SK-N-SH treated with all-trans-retinoic acid at 6 μM for 48 hours (cell line): Measurements from ENCODE around the gene MYO16.

ENCODE experiments used
- ATAC-seq: fragments of 200-7000 bp; cut with Tn5 transposase; 3 replicates; pipeline ENCODE4 v1.9.1; 2020; ENCODE audit warnings: mild to moderate bottlenecking, moderate library complexity
- ARNTL ChIP-seq: fragments of 450-650 bp; formaldehyde crosslinking; IDR thresholded peaks from 2 replicates; pipeline ENCODE4 v1.5.0; 2020; ENCODE audit warnings: low read depth, mild to moderate bottlenecking, moderate library complexity, borderline replicate concordance
- BACH2 ChIP-seq: fragments of 250-450 bp; sonication (Bioruptor Pico); IDR thresholded peaks from 2 replicates; pipeline ENCODE4 v1.9.0; 2021; ENCODE audit warnings: mild to moderate bottlenecking, borderline replicate concordance
- CSDC2 ChIP-seq: fragments of 250-450 bp; sonication (Bioruptor Pico); IDR thresholded peaks from 2 replicates; pipeline ENCODE4 v1.5.0; 2020; ENCODE audit warnings: mild to moderate bottlenecking, moderate library complexity
- ESRRG ChIP-seq: fragments of 250-450 bp; sonication (Bioruptor Pico); IDR thresholded peaks from 2 replicates; pipeline ENCODE4 v1.6.1; 2021; ENCODE audit warnings: mild to moderate bottlenecking
- GLIS3 ChIP-seq: fragments of 250-450 bp; sonication (Bioruptor Pico); IDR thresholded peaks from 2 replicates; pipeline ENCODE4 v1.5.0; 2020; ENCODE audit warnings: mild to moderate bottlenecking, moderate library complexity
- ISL1 ChIP-seq: fragments of 250-450 bp; sonication (Bioruptor Pico); IDR thresholded peaks from 2 replicates; pipeline ENCODE4 v2.1.2; 2022; ENCODE audit warnings: mild to moderate bottlenecking, moderate library complexity
- OSR1 ChIP-seq: fragments of 250-450 bp; sonication (Bioruptor Pico); IDR thresholded peaks from 2 replicates; pipeline ENCODE4 v1.8.0; 2022; ENCODE audit warnings: moderate library complexity, mild to moderate bottlenecking, inconsistent platforms
- RARB ChIP-seq: fragments of 250-450 bp; sonication (Bioruptor Pico); IDR thresholded peaks from 2 replicates; pipeline ENCODE4 v1.8.0; 2021; ENCODE audit warnings: mild to moderate bottlenecking, moderate library complexity
- SNAI2 ChIP-seq: fragments of 250-450 bp; sonication (Bioruptor Pico); IDR thresholded peaks from 2 replicates; pipeline ENCODE4 v1.5.0; 2020; ENCODE audit warnings: mild to moderate bottlenecking, moderate library complexity
- TOX ChIP-seq: fragments of 250-450 bp; sonication (Bioruptor Pico); IDR thresholded peaks from 2 replicates; pipeline ENCODE4 v1.8.0; 2021; ENCODE audit warnings: mild to moderate bottlenecking, moderate library complexity, borderline replicate concordance
- ZC3H10 ChIP-seq: fragments of 250-450 bp; sonication (Bioruptor Pico); IDR thresholded peaks from 2 replicates; pipeline ENCODE4 v1.5.1; 2021; ENCODE audit warnings: mild to moderate bottlenecking, moderate library complexity
- ZFP3 ChIP-seq: fragments of 250-450 bp; sonication (Bioruptor Pico); IDR thresholded peaks from 2 replicates; pipeline ENCODE4 v1.5.0; 2020; ENCODE audit warnings: mild to moderate bottlenecking, moderate library complexity
- ZFP30 ChIP-seq: fragments of 450-650 bp; formaldehyde crosslinking; IDR thresholded peaks from 2 replicates; pipeline ENCODE4 v1.5.0; 2022; ENCODE audit warnings: mild to moderate bottlenecking, moderate library complexity
- ZNF565 ChIP-seq: fragments of 450-650 bp; formaldehyde crosslinking; conservative IDR thresholded peaks from 2 replicates; pipeline ENCODE4 v1.5.0; 2020; ENCODE audit warnings: low read depth, mild to moderate bottlenecking, moderate library complexity
- ZNF70 ChIP-seq: fragments of 450-650 bp; formaldehyde crosslinking; IDR thresholded peaks from 2 replicates; pipeline ENCODE4 v1.5.0; 2020; ENCODE audit warnings: mild to moderate bottlenecking, moderate library complexity
- ZNF8 ChIP-seq: fragments of 450-650 bp; formaldehyde crosslinking; IDR thresholded peaks from 2 replicates; pipeline ENCODE4 v1.5.0; 2020; ENCODE audit warnings: mild to moderate bottlenecking, moderate library complexity
- TF ChIP-seq, protein P1 (sequence below): fragments of 250-450 bp; sonication (Bioruptor Pico); IDR thresholded peaks from 2 replicates; pipeline ENCODE4 v1.5.1; 2021; ENCODE audit warnings: mild to moderate bottlenecking, moderate library complexity
- TF ChIP-seq, protein P2 (sequence below): fragments of 250-450 bp; sonication (Bioruptor Pico); IDR thresholded peaks from 2 replicates; pipeline ENCODE4 v1.8.0; 2020; ENCODE audit warnings: mild to moderate bottlenecking, moderate library complexity, borderline replicate concordance
- TF ChIP-seq, protein P3 (sequence below): fragments of 250-450 bp; sonication (Bioruptor Pico); IDR thresholded peaks from 2 replicates; pipeline ENCODE4 v1.5.0; 2020; ENCODE audit warnings: mild to moderate bottlenecking, moderate library complexity
- TF ChIP-seq, protein P4 (sequence below): fragments of 250-450 bp; sonication (Bioruptor Pico); IDR thresholded peaks from 2 replicates; pipeline ENCODE4 v1.8.0; 2021; ENCODE audit warnings: low read depth, mild to moderate bottlenecking, moderate library complexity, borderline replicate concordance
- TF ChIP-seq, protein P5 (sequence below): fragments of 250-450 bp; sonication (Bioruptor Pico); IDR thresholded peaks from 2 replicates; pipeline ENCODE4 v1.5.1; 2020; ENCODE audit warnings: low read depth, mild to moderate bottlenecking, moderate library complexity

The MYO16 gene

DNA sequence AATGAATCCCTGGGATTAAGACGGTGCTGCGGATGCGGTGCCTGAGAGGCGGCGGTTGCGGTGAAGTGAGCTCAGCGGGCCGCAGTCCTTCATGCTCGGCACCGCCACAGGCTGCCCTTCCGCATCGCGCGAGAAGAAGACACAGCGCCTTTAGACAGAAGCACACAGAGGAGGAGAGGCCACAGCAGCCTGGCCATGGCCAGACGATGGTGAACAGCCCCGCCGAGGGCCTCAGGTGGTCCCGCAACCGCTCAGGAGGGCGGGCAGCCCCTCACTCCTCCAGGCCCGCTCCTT is 459.2 kb downstream of the MYO16 start (continued):
- TF ChIP-seq, protein P1, sequence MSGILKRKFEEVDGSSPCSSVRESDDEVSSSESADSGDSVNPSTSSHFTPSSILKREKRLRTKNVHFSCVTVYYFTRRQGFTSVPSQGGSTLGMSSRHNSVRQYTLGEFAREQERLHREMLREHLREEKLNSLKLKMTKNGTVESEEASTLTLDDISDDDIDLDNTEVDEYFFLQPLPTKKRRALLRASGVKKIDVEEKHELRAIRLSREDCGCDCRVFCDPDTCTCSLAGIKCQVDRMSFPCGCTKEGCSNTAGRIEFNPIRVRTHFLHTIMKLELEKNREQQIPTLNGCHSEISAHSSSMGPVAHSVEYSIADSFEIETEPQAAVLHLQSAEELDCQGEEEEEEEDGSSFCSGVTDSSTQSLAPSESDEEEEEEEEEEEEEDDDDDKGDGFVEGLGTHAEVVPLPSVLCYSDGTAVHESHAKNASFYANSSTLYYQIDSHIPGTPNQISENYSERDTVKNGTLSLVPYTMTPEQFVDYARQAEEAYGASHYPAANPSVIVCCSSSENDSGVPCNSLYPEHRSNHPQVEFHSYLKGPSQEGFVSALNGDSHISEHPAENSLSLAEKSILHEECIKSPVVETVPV (CRISPR knock-in tag) = no peak
- no peak for TF ChIP-seq ZFP3 (CRISPR knock-in tag)

DNA sequence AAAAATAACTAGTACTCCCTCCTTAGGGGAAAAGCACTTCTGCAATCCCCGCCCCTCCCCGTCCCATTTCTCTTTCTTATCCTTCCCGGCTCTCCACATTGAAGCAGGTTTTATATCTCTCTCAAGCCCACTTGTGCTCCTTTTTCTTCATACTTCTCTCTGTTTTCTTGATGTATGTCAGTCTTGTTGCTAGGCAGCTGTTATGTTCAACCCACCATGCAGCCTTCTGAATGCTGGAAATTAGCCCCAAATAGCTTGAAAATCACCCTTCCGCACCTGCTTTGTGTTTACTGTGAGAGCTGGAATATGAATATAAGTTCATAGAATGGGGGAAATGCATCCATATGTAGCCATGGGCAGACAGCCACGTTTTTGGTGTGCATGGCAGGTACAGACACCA is 461.4 kb downstream of the MYO16 start:
- TF ChIP-seq BACH2 (CRISPR knock-in tag) = no peak
- TF ChIP-seq ISL1 (CRISPR knock-in tag) = no peak
- TF ChIP-seq ZFP3 (CRISPR knock-in tag) = no peak
- no peak for TF ChIP-seq RARB (CRISPR knock-in tag)
- TF ChIP-seq, protein P2, sequence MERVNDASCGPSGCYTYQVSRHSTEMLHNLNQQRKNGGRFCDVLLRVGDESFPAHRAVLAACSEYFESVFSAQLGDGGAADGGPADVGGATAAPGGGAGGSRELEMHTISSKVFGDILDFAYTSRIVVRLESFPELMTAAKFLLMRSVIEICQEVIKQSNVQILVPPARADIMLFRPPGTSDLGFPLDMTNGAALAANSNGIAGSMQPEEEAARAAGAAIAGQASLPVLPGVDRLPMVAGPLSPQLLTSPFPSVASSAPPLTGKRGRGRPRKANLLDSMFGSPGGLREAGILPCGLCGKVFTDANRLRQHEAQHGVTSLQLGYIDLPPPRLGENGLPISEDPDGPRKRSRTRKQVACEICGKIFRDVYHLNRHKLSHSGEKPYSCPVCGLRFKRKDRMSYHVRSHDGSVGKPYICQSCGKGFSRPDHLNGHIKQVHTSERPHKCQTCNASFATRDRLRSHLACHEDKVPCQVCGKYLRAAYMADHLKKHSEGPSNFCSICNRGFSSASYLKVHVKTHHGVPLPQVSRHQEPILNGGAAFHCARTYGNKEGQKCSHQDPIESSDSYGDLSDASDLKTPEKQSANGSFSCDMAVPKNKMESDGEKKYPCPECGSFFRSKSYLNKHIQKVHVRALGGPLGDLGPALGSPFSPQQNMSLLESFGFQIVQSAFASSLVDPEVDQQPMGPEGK (CRISPR knock-in tag) = no peak
- TF ChIP-seq ESRRG (CRISPR knock-in tag) = no peak
- TF ChIP-seq, protein P3, sequence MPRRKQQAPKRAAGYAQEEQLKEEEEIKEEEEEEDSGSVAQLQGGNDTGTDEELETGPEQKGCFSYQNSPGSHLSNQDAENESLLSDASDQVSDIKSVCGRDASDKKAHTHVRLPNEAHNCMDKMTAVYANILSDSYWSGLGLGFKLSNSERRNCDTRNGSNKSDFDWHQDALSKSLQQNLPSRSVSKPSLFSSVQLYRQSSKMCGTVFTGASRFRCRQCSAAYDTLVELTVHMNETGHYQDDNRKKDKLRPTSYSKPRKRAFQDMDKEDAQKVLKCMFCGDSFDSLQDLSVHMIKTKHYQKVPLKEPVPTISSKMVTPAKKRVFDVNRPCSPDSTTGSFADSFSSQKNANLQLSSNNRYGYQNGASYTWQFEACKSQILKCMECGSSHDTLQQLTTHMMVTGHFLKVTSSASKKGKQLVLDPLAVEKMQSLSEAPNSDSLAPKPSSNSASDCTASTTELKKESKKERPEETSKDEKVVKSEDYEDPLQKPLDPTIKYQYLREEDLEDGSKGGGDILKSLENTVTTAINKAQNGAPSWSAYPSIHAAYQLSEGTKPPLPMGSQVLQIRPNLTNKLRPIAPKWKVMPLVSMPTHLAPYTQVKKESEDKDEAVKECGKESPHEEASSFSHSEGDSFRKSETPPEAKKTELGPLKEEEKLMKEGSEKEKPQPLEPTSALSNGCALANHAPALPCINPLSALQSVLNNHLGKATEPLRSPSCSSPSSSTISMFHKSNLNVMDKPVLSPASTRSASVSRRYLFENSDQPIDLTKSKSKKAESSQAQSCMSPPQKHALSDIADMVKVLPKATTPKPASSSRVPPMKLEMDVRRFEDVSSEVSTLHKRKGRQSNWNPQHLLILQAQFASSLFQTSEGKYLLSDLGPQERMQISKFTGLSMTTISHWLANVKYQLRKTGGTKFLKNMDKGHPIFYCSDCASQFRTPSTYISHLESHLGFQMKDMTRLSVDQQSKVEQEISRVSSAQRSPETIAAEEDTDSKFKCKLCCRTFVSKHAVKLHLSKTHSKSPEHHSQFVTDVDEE (CRISPR knock-in tag) = no peak
- TF ChIP-seq ARNTL (CRISPR knock-in tag) = no peak
- no peak for TF ChIP-seq ZNF70 (CRISPR knock-in tag)
- TF ChIP-seq, protein P4, sequence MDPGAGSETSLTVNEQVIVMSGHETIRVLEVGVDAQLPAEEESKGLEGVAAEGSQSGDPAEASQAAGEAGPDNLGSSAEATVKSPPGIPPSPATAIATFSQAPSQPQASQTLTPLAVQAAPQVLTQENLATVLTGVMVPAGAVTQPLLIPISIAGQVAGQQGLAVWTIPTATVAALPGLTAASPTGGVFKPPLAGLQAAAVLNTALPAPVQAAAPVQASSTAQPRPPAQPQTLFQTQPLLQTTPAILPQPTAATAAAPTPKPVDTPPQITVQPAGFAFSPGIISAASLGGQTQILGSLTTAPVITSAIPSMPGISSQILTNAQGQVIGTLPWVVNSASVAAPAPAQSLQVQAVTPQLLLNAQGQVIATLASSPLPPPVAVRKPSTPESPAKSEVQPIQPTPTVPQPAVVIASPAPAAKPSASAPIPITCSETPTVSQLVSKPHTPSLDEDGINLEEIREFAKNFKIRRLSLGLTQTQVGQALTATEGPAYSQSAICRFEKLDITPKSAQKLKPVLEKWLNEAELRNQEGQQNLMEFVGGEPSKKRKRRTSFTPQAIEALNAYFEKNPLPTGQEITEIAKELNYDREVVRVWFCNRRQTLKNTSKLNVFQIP (CRISPR knock-in tag) = no peak
- TF ChIP-seq CSDC2 (CRISPR knock-in tag) = no peak
- no peak for TF ChIP-seq TOX (CRISPR knock-in tag)
- no peak for TF ChIP-seq ZNF8 (CRISPR knock-in tag)
- TF ChIP-seq, protein P1 (CRISPR knock-in tag) = no peak
- no peak for TF ChIP-seq ZC3H10 (CRISPR knock-in tag)
- TF ChIP-seq GLIS3 (CRISPR knock-in tag) = no peak
- TF ChIP-seq ZNF565 (CRISPR knock-in tag) = no peak
- TF ChIP-seq SNAI2 (CRISPR knock-in tag) = no peak
- no peak for TF ChIP-seq ZFP30
- TF ChIP-seq, all 23 proteins: peak for 0
- no peak for ATAC-seq

DNA sequence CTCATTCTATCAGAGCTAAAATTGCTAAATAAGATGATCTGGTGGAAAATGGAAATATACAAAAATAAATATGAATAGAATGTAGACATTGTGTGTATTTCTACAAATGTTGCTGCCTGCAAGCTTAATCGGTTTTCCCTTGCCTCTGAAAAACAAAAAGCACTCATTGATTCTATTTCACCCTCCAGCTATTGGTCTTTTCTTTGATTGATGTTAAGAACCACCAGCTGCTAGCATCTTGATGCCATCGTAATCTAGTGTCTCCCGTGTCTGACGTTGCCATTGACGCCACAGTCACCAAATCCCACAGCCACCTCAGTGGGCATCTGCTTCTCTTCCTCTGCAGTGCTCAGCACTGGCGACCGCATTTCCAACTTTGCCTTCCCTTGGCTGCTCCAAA is 461.8 kb downstream of the MYO16 start:
- no peak for ATAC-seq
- TF ChIP-seq, protein P5, sequence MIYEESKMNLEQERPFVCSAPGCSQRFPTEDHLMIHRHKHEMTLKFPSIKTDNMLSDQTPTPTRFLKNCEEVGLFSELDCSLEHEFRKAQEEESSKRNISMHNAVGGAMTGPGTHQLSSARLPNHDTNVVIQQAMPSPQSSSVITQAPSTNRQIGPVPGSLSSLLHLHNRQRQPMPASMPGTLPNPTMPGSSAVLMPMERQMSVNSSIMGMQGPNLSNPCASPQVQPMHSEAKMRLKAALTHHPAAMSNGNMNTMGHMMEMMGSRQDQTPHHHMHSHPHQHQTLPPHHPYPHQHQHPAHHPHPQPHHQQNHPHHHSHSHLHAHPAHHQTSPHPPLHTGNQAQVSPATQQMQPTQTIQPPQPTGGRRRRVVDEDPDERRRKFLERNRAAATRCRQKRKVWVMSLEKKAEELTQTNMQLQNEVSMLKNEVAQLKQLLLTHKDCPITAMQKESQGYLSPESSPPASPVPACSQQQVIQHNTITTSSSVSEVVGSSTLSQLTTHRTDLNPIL (CRISPR knock-in tag) = no peak
- TF ChIP-seq GLIS3 (CRISPR knock-in tag) (no peak), OSR1 (CRISPR knock-in tag) (no peak)
